B cell (primary cell): Measurements from ENCODE around the gene OR1K1.

Experiments
- EZH2 ChIP-seq: IDR thresholded peaks from 2 replicates; pipeline ENCODE4 v1.6.1; 2012; ENCODE audit warnings: borderline replicate concordance, low read depth, mild to moderate bottlenecking, moderate library complexity, low read length; ENCODE audit not compliant: insufficient read depth, poor library complexity, severe bottlenecking
- TF ChIP-seq, protein P1 (sequence below): fragments of 200-600 bp; IDR thresholded peaks from one replicate; pipeline ENCODE4 v1.8.0; 2022; ENCODE audit warnings: antibody characterized with exemption, mild to moderate bottlenecking

DNA sequence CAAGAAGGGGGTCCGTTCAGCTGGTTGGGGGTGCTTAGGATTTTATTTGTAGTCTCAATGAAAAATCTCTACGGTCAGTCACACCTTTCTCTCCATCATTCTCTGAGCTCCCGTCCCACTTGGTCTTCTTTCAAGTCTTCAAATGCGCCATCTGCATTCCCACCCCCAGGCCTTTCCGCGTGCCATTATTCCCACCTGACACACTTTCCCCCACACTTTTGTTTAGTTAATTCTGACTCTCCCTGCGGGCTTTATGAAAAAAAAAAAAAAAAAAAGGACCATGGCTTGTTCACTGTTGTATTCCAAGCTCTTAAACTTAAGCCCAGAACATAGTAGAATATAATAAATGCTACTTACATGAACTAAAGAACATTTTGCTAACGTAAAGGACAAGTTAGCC is 22.9 kb upstream of the OR1K1 start:
- TF ChIP-seq, protein P1, sequence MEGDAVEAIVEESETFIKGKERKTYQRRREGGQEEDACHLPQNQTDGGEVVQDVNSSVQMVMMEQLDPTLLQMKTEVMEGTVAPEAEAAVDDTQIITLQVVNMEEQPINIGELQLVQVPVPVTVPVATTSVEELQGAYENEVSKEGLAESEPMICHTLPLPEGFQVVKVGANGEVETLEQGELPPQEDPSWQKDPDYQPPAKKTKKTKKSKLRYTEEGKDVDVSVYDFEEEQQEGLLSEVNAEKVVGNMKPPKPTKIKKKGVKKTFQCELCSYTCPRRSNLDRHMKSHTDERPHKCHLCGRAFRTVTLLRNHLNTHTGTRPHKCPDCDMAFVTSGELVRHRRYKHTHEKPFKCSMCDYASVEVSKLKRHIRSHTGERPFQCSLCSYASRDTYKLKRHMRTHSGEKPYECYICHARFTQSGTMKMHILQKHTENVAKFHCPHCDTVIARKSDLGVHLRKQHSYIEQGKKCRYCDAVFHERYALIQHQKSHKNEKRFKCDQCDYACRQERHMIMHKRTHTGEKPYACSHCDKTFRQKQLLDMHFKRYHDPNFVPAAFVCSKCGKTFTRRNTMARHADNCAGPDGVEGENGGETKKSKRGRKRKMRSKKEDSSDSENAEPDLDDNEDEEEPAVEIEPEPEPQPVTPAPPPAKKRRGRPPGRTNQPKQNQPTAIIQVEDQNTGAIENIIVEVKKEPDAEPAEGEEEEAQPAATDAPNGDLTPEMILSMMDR: no peak
- TF ChIP-seq EZH2: no peak
